GM23338 (cell line): ENCODE data around the gene ADAMTS20. TPM values are rescaled to one million over a fixed set of nuclear protein-coding genes. Genes with fewer than 3 reads are reported as not detected.

Experiments
- ATAC-seq: fragments of 200-7000 bp; cut with Tn5 transposase; 3 replicates; pipeline ENCODE4 v1.9.1; 2020
- DNase-seq: peaks from one replicate; pipeline ENCODE4 v3.0.0-alpha.2; 2015; ENCODE audit warnings: low spot score
- H2AFZ ChIP-seq: fragments of 200-600 bp; sonication (generic); 2 replicates; pipeline ENCODE4 v1.8.0; 2016; ENCODE audit warnings: antibody characterized with exemption, mild to moderate bottlenecking, moderate library complexity
- H3F3A ChIP-seq: fragments of 200-600 bp; sonication (generic); replicated peaks from 2 replicates; pipeline ENCODE4 v1.8.0; 2017; ENCODE audit warnings: antibody characterized with exemption, mixed run types, low read depth
- H3K27ac ChIP-seq: fragments of 200-600 bp; sonication (generic); 2 replicates; pipeline ENCODE4 v1.6.1; 2016; ENCODE audit warnings: low read depth
- H3K27me3 ChIP-seq: fragments of 200-600 bp; sonication (generic); 2 replicates; pipeline ENCODE4 v1.8.0; 2016; ENCODE audit warnings: mild to moderate bottlenecking, mixed run types, moderate library complexity; ENCODE audit not compliant: insufficient read depth
- H3K36me3 ChIP-seq: fragments of 200-600 bp; sonication (generic); 2 replicates; pipeline ENCODE4 v1.8.0; 2016; ENCODE audit warnings: mild to moderate bottlenecking; ENCODE audit not compliant: insufficient read depth
- H3K4me1 ChIP-seq: fragments of 200-600 bp; sonication (generic); 2 replicates; pipeline ENCODE4 v1.8.0; 2016; ENCODE audit warnings: mild to moderate bottlenecking, moderate library complexity; ENCODE audit not compliant: insufficient read depth
- H3K4me2 ChIP-seq: fragments of 200-600 bp; sonication (generic); 2 replicates; pipeline ENCODE4 v1.7.1; 2017; ENCODE audit warnings: mixed run types
- H3K4me3 ChIP-seq: fragments of 200-600 bp; sonication (generic); 2 replicates; pipeline ENCODE4 v1.6.1; 2016; ENCODE audit warnings: mixed run types
- H3K79me2 ChIP-seq: fragments of 200-600 bp; sonication (generic); replicated peaks from 2 replicates; pipeline ENCODE4 v1.8.0; 2017; ENCODE audit warnings: mild to moderate bottlenecking; ENCODE audit not compliant: insufficient read depth
- H3K9me2 ChIP-seq: fragments of 200-600 bp; sonication (generic); 2 replicates; pipeline ENCODE4 v1.8.0; 2017; ENCODE audit not compliant: insufficient read depth
- H4K20me1 ChIP-seq: fragments of 200-600 bp; sonication (generic); replicated peaks from 2 replicates; pipeline ENCODE4 v1.8.0; 2017; ENCODE audit warnings: mild to moderate bottlenecking; ENCODE audit not compliant: insufficient read depth
- H3K27ac Mint-ChIP-seq: 2 replicates; pipeline ENCODE4 v1.8.0; 2020; ENCODE audit warnings: inconsistent platforms, mild to moderate bottlenecking, moderate library complexity, mixed read lengths
- H3K27me3 Mint-ChIP-seq: 3 replicates; pipeline ENCODE4 v1.8.0; 2022; ENCODE audit warnings: low read depth, mild to moderate bottlenecking, moderate library complexity, mixed read lengths, inconsistent platforms; ENCODE audit not compliant: insufficient read depth, poor library complexity
- H3K36me3 Mint-ChIP-seq: 3 replicates; pipeline ENCODE4 v1.8.0; 2021; ENCODE audit warnings: low read depth, mild to moderate bottlenecking, inconsistent platforms, moderate library complexity, mixed read lengths
- H3K4me1 Mint-ChIP-seq: 3 replicates; pipeline ENCODE4 v1.8.0; 2020; ENCODE audit warnings: mild to moderate bottlenecking, inconsistent platforms, mixed read lengths
- H3K4me3 Mint-ChIP-seq: 3 replicates; pipeline ENCODE4 v1.8.0; 2021; ENCODE audit warnings: moderate library complexity, mild to moderate bottlenecking, inconsistent platforms, mixed read lengths
- H3K9me3 Mint-ChIP-seq: 3 replicates; pipeline ENCODE4 v1.8.0; 2020; ENCODE audit warnings: moderate library complexity, mild to moderate bottlenecking, inconsistent platforms, mixed read lengths
- CREB1 ChIP-seq: fragments of 250-450 bp; sonication (Bioruptor Pico); IDR thresholded peaks from 2 replicates; pipeline ENCODE4 v1.5.0; 2020; ENCODE audit warnings: low read depth, mild to moderate bottlenecking, moderate library complexity
- CTCF ChIP-seq, 2 experiments: fragments of 200-600 bp in 1 of 2; sonication (generic) in 1 of 2; conservative IDR thresholded peaks; 2 replicates each; pipeline versions ENCODE4 v1.5.1 to v1.6.1; 2016 to 2017; ENCODE audit warnings: antibody characterized with exemption in 2 of 2, low read depth in 2 of 2, mild to moderate bottlenecking in 2 of 2, moderate library complexity in 1 of 2
- ETS1 ChIP-seq: IDR thresholded peaks from 2 replicates; pipeline ENCODE4 v1.6.1; 2016; ENCODE audit warnings: antibody characterized with exemption
- EZH2 ChIP-seq: fragments of 200-600 bp; sonication (generic); IDR thresholded peaks from one replicate; pipeline ENCODE4 v1.8.0; 2017; ENCODE audit warnings: antibody characterized with exemption, mild to moderate bottlenecking, low read depth; ENCODE audit not compliant: unreplicated experiment
- EZH2phosphoT487 ChIP-seq: fragments of 200-600 bp; sonication (generic); IDR thresholded peaks from one replicate; pipeline ENCODE4 v1.8.1; 2018; ENCODE audit warnings: antibody characterized with exemption; ENCODE audit not compliant: unreplicated experiment
- JUNB ChIP-seq: IDR thresholded peaks from one replicate; pipeline ENCODE4 v1.6.1; 2016; ENCODE audit warnings: antibody characterized with exemption; ENCODE audit not compliant: unreplicated experiment
- NANOG ChIP-seq: IDR thresholded peaks from 2 replicates; pipeline ENCODE4 v1.6.1; 2016; ENCODE audit warnings: antibody characterized with exemption, borderline replicate concordance
- POLR2AphosphoS5 ChIP-seq: IDR thresholded peaks from 2 replicates; pipeline ENCODE4 v1.6.1; 2016; ENCODE audit warnings: antibody characterized with exemption, low read depth
- STAT1 ChIP-seq: IDR thresholded peaks from one replicate; pipeline ENCODE4 v1.6.1; 2016; ENCODE audit warnings: antibody characterized with exemption; ENCODE audit not compliant: unreplicated experiment
- ZNF114 ChIP-seq: fragments of 250-450 bp; sonication (Bioruptor Pico); IDR thresholded peaks from 2 replicates; pipeline ENCODE4 v1.5.0; 2020; ENCODE audit warnings: mild to moderate bottlenecking, moderate library complexity
- ZNF331 ChIP-seq: fragments of 250-450 bp; sonication (Bioruptor Pico); IDR thresholded peaks from 2 replicates; pipeline ENCODE4 v1.5.0; 2020; ENCODE audit warnings: low read depth, mild to moderate bottlenecking, moderate library complexity
- polyA plus RNA-seq: library from polyadenylated mRNA; unstranded; fragments of >200 nt; fragmentation: Nextera tagmentation; extraction: Ambion mirVana; gene quantifications from 2 replicates; pipeline ENCODE4 v1.2.1, GENCODE V29; 2016
- total RNA-seq: library from RNA; depleted of rRNA; stranded (reverse); fragments of >200 nt; shearing (Covaris generic); gene quantifications from 2 replicates; pipeline ENCODE4 v1.2.3, GENCODE V29; 2014
- TF ChIP-seq, protein P1 (sequence below): fragments of 250-450 bp; sonication (Bioruptor Pico); IDR thresholded peaks from 2 replicates; pipeline ENCODE4 v1.5.0; 2020; ENCODE audit warnings: mild to moderate bottlenecking, moderate library complexity
- TF ChIP-seq, protein P2 (sequence below): IDR thresholded peaks from one replicate; pipeline ENCODE4 v1.6.1; 2018; ENCODE audit warnings: antibody characterized with exemption; ENCODE audit not compliant: unreplicated experiment

The ADAMTS20 gene
- total and polyA plus RNA-seq, 2 experiments from 2014 or later: 2.0 to 9.3 TPM

GRCh38 chr12:43425361-43425760 is 126.6 kb downstream of the ADAMTS20 start:
- Mint-ChIP-seq H3K36me3 (peaks cover 5% of the 10 kb centered on the region; the same call in 2 of the 3 replicates), H3K27me3 (no peaks in the 10 kb centered on the region), H3K9me3 (no peaks in the 10 kb centered on the region), H3K4me3 (no peak overlapping the region), H3K27ac (no peak overlapping the region), H3K4me1 (no peaks in the 10 kb centered on the region; the same call in 2 of the 3 replicates)
- no peak overlapping the region for H3K4me2 ChIP-seq
- H3F3A ChIP-seq: no peaks in the 10 kb centered on the region
- no peaks in the 10 kb centered on the region for H3K27me3 ChIP-seq
- TF ChIP-seq ETS1 (no peak), JUNB (no peak), STAT1 (no peak), EZH2phosphoT487 (no peak), NANOG (no peak), ZNF114 (CRISPR knock-in tag) (no peak), ZNF331 (CRISPR knock-in tag) (no peak), CTCF (conservative IDR thresholded peaks at IDR 0.05; ENCODE audit: low read depth in 2 of 2) (no peak), CREB1 (no peak), EZH2 (no peak), POLR2AphosphoS5 (no peak)
- TF ChIP-seq, protein P1, sequence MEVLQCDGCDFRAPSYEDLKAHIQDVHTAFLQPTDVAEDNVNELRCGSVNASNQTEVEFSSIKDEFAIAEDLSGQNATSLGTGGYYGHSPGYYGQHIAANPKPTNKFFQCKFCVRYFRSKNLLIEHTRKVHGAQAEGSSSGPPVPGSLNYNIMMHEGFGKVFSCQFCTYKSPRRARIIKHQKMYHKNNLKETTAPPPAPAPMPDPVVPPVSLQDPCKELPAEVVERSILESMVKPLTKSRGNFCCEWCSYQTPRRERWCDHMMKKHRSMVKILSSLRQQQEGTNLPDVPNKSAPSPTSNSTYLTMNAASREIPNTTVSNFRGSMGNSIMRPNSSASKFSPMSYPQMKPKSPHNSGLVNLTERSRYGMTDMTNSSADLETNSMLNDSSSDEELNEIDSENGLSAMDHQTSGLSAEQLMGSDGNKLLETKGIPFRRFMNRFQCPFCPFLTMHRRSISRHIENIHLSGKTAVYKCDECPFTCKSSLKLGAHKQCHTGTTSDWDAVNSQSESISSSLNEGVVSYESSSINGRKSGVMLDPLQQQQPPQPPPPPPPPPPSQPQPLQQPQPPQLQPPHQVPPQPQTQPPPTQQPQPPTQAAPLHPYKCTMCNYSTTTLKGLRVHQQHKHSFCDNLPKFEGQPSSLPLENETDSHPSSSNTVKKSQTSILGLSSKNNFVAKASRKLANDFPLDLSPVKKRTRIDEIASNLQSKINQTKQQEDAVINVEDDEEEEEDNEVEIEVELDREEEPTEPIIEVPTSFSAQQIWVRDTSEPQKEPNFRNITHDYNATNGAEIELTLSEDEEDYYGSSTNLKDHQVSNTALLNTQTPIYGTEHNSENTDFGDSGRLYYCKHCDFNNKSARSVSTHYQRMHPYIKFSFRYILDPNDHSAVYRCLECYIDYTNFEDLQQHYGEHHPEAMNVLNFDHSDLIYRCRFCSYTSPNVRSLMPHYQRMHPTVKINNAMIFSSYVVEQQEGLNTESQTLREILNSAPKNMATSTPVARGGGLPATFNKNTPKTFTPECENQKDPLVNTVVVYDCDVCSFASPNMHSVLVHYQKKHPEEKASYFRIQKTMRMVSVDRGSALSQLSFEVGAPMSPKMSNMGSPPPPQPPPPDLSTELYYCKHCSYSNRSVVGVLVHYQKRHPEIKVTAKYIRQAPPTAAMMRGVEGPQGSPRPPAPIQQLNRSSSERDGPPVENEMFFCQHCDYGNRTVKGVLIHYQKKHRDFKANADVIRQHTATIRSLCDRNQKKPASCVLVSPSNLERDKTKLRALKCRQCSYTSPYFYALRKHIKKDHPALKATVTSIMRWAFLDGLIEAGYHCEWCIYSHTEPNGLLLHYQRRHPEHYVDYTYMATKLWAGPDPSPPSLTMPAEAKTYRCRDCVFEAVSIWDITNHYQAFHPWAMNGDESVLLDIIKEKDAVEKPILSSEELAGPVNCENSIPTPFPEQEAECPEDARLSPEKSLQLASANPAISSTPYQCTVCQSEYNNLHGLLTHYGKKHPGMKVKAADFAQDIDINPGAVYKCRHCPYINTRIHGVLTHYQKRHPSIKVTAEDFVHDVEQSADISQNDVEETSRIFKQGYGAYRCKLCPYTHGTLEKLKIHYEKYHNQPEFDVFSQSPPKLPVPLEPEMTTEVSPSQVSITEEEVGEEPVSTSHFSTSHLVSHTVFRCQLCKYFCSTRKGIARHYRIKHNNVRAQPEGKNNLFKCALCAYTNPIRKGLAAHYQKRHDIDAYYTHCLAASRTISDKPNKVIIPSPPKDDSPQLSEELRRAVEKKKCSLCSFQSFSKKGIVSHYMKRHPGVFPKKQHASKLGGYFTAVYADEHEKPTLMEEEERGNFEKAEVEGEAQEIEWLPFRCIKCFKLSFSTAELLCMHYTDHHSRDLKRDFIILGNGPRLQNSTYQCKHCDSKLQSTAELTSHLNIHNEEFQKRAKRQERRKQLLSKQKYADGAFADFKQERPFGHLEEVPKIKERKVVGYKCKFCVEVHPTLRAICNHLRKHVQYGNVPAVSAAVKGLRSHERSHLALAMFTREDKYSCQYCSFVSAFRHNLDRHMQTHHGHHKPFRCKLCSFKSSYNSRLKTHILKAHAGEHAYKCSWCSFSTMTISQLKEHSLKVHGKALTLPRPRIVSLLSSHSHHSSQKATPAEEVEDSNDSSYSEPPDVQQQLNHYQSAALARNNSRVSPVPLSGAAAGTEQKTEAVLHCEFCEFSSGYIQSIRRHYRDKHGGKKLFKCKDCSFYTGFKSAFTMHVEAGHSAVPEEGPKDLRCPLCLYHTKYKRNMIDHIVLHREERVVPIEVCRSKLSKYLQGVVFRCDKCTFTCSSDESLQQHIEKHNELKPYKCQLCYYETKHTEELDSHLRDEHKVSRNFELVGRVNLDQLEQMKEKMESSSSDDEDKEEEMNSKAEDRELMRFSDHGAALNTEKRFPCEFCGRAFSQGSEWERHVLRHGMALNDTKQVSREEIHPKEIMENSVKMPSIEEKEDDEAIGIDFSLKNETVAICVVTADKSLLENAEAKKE: no peak
- TF ChIP-seq, protein P2, sequence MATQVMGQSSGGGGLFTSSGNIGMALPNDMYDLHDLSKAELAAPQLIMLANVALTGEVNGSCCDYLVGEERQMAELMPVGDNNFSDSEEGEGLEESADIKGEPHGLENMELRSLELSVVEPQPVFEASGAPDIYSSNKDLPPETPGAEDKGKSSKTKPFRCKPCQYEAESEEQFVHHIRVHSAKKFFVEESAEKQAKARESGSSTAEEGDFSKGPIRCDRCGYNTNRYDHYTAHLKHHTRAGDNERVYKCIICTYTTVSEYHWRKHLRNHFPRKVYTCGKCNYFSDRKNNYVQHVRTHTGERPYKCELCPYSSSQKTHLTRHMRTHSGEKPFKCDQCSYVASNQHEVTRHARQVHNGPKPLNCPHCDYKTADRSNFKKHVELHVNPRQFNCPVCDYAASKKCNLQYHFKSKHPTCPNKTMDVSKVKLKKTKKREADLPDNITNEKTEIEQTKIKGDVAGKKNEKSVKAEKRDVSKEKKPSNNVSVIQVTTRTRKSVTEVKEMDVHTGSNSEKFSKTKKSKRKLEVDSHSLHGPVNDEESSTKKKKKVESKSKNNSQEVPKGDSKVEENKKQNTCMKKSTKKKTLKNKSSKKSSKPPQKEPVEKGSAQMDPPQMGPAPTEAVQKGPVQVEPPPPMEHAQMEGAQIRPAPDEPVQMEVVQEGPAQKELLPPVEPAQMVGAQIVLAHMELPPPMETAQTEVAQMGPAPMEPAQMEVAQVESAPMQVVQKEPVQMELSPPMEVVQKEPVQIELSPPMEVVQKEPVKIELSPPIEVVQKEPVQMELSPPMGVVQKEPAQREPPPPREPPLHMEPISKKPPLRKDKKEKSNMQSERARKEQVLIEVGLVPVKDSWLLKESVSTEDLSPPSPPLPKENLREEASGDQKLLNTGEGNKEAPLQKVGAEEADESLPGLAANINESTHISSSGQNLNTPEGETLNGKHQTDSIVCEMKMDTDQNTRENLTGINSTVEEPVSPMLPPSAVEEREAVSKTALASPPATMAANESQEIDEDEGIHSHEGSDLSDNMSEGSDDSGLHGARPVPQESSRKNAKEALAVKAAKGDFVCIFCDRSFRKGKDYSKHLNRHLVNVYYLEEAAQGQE: no peak
- no peaks in the 10 kb centered on the region for H3K9me2 ChIP-seq
- H3K36me3 ChIP-seq: no peaks in the 10 kb centered on the region
- H2AFZ ChIP-seq: no peak overlapping the region
- H4K20me1 ChIP-seq: no peaks in the 10 kb centered on the region
- no peak overlapping the region for H3K27ac ChIP-seq
- ATAC-seq (no peak), DNase-seq (no peak)
- no peaks in the 10 kb centered on the region for H3K79me2 ChIP-seq
- H3K4me3 ChIP-seq: no peak overlapping the region
- H3K4me1 ChIP-seq: no peaks in the 10 kb centered on the region
